ENCODE measurements around the gene OR8B4.

The OR8B4 gene

DNA sequence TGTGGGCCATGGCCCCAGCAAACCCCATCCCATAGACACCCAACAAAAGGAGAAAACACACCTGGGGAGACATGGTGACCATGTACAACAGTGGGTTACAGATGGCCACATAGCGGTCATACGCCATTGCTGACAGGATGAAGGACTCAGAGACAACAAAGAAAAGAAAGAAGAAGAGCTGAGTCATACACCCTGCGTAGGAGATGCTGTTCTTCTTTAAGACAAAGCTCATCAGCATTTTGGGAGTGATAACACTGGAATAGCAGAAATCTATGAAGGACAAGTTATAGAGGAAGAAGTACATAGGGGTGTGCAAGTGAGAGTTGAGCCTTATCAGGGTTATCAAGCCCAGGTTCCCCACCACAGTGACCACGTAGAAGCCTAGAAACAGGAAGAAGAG is 15.9 kb upstream of the OR8B4 start:
- no peak overlapping the region for H3K4me2 ChIP-seq (ENCODE audit: low read length)
- H3K4me1 ChIP-seq (ENCODE audit: low read length), result no peaks in the 10 kb centered on the region
- no peaks in the 10 kb centered on the region for H3K79me2 ChIP-seq (ENCODE audit: low read length)
- H4K20me1 ChIP-seq (ENCODE audit: insufficient read depth, low read length), result no peaks in the 10 kb centered on the region
- H2AFZ ChIP-seq (ENCODE audit: low read depth, low read length), result no peak overlapping the region
- H3K27ac ChIP-seq (ENCODE audit: low read length), result no peak overlapping the region
- 0 out of 2 replicates have a peak, but pooled peaks cover 5% of the 10 kb centered on the region for H3K27me3 ChIP-seq (ENCODE audit: low read depth, low read length)
- H3K36me3 ChIP-seq (replicated peaks; ENCODE audit: low read depth, low read length), result no peaks in the 10 kb centered on the region
- no peaks in the 10 kb centered on the region for H3K9me3 ChIP-seq (ENCODE audit: insufficient read depth, low read length)
- TF ChIP-seq, protein P1, sequence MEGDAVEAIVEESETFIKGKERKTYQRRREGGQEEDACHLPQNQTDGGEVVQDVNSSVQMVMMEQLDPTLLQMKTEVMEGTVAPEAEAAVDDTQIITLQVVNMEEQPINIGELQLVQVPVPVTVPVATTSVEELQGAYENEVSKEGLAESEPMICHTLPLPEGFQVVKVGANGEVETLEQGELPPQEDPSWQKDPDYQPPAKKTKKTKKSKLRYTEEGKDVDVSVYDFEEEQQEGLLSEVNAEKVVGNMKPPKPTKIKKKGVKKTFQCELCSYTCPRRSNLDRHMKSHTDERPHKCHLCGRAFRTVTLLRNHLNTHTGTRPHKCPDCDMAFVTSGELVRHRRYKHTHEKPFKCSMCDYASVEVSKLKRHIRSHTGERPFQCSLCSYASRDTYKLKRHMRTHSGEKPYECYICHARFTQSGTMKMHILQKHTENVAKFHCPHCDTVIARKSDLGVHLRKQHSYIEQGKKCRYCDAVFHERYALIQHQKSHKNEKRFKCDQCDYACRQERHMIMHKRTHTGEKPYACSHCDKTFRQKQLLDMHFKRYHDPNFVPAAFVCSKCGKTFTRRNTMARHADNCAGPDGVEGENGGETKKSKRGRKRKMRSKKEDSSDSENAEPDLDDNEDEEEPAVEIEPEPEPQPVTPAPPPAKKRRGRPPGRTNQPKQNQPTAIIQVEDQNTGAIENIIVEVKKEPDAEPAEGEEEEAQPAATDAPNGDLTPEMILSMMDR (IDR thresholded peaks at IDR 0.05; ENCODE audit: low read depth, low read length), result no peak
- no peak for TF ChIP-seq EZH2phosphoT487 (IDR thresholded peaks at IDR 0.05; ENCODE audit: low read depth)
- no peak overlapping the region for H3K9ac ChIP-seq (ENCODE audit: low read length)
- no peak overlapping the region for H3K4me3 ChIP-seq (ENCODE audit: low read length)

DNA sequence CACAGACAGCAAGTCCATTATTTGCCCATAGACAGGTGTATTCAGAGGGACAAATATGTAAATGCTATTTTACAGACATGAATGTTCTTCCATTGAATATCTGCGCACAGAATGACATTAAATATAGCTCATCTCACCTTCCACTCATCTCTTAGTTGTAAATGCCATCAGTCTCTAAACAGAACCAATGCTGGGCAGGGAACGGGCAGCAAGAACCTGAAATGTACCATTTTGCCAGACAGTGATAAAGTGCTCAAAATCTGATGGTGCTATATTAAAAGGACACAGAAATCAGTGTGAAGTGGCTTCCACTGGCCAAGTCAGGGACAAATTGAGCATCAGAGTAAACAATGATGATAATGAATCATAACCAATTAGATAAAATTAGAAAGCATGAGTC is 10.0 kb upstream of the OR8B4 start:
- no peak overlapping the region for H3K9ac ChIP-seq (ENCODE audit: low read length)
- H3K4me2 ChIP-seq (ENCODE audit: low read length), result no peak overlapping the region
- H3K79me2 ChIP-seq (ENCODE audit: low read length), result no peaks in the 10 kb centered on the region
- H2AFZ ChIP-seq (ENCODE audit: low read depth, low read length), result no peak overlapping the region
- H3K27ac ChIP-seq (ENCODE audit: low read length), result no peak overlapping the region
- no peak overlapping the region for H3K4me3 ChIP-seq (ENCODE audit: low read length)
- H3K9me3 ChIP-seq (ENCODE audit: insufficient read depth, low read length), result no peaks in the 10 kb centered on the region
- TF ChIP-seq, protein P1 (IDR thresholded peaks at IDR 0.05; ENCODE audit: low read depth, low read length), result no peak
- H3K27me3 ChIP-seq (ENCODE audit: low read depth, low read length), result 0 out of 2 replicates have a peak, but pooled peaks cover 5% of the 10 kb centered on the region
- no peaks in the 10 kb centered on the region for H3K36me3 ChIP-seq (replicated peaks; ENCODE audit: low read depth, low read length)
- no peaks in the 10 kb centered on the region for H3K4me1 ChIP-seq (ENCODE audit: low read length)
- H4K20me1 ChIP-seq (ENCODE audit: insufficient read depth, low read length), result no peaks in the 10 kb centered on the region

DNA sequence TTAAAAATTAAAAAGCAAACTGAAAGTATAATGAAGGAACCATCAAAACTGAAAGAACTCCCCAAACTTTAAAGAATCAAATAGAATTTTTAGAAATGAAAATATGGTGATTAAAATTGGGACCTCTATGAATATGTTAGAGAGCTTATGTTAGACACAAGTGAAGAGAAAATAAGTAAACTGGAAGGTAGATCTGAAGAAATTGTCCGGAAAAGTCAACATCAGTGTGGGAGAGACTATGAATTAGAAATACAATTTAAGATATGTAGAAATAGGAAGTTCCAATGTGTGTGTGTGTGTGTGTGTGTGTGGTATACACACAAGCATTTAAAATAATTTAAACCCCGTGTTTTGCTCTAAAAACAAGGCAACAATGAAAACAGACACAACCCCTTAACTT is 4.9 kb upstream of the OR8B4 start:
- Histone ChIP-seq H3K27me3 (ENCODE audit: low read depth, low read length) (no peaks in the 10 kb centered on the region), H3K4me3 (ENCODE audit: low read length) (no peak overlapping the region), H3K9ac (ENCODE audit: low read length) (no peak overlapping the region), H3K4me2 (ENCODE audit: low read length) (no peak overlapping the region), H3K79me2 (ENCODE audit: low read length) (no peaks in the 10 kb centered on the region), H3K27ac (ENCODE audit: low read length) (no peak overlapping the region), H4K20me1 (ENCODE audit: insufficient read depth, low read length) (no peaks in the 10 kb centered on the region), H3K9me3 (ENCODE audit: insufficient read depth, low read length) (no peaks in the 10 kb centered on the region), H3K36me3 (replicated peaks; ENCODE audit: low read depth, low read length) (no peaks in the 10 kb centered on the region), H2AFZ (ENCODE audit: low read depth, low read length) (no peak overlapping the region), H3K4me1 (ENCODE audit: low read length) (no peaks in the 10 kb centered on the region)
- TF ChIP-seq, protein P1 (IDR thresholded peaks at IDR 0.05; ENCODE audit: low read depth, low read length), result no peak
- no peak for TF ChIP-seq EZH2phosphoT487 (IDR thresholded peaks at IDR 0.05; ENCODE audit: low read depth)

DNA sequence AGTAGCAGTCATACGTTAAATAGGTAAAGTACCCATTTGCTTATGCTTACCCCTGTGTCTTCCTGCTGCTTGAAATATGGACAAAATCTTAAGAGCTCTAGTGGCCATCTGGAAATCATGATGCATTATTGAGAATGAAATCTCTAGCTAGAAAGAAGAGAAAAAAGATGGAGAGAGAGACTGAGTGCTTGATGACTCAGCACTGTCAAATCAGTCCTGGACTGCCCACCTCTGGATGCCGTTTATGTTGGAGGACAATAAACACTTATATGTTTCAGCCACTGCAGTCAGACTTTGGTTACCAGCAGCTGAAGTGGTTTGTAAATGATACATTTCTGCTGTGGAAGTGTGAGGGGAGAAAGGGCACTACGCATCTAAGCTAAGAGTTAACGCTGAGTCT is 3.6 kb downstream of the OR8B4 start:
- TF ChIP-seq, protein P1 (IDR thresholded peaks at IDR 0.05; ENCODE audit: low read depth, low read length), result no peak
- TF ChIP-seq EZH2phosphoT487 (IDR thresholded peaks at IDR 0.05; ENCODE audit: low read depth), result no peak
- Histone ChIP-seq H3K79me2 (ENCODE audit: low read length) (no peaks in the 10 kb centered on the region), H2AFZ (ENCODE audit: low read depth, low read length) (no peak overlapping the region), H3K27me3 (ENCODE audit: low read depth, low read length) (peaks cover 19% of the 10 kb centered on the region; the same call in 1 of the 2 replicates), H4K20me1 (ENCODE audit: insufficient read depth, low read length) (no peaks in the 10 kb centered on the region), H3K36me3 (replicated peaks; ENCODE audit: low read depth, low read length) (no peaks in the 10 kb centered on the region), H3K9me3 (ENCODE audit: insufficient read depth, low read length) (no peaks in the 10 kb centered on the region), H3K9ac (ENCODE audit: low read length) (no peak overlapping the region), H3K4me1 (ENCODE audit: low read length) (no peaks in the 10 kb centered on the region), H3K27ac (ENCODE audit: low read length) (no peak overlapping the region), H3K4me2 (ENCODE audit: low read length) (no peak overlapping the region), H3K4me3 (ENCODE audit: low read length) (no peak overlapping the region)

Data from OCI-LY3 (cell line).